Right atrium auricular region (tissue), 2 donors: ENCODE measurements around the gene THAP10. TPM values are rescaled to one million over a fixed set of nuclear protein-coding genes. Genes with fewer than 3 reads are reported as not detected.

Experiments used
- DNase-seq: peaks from one replicate; pipeline ENCODE4 v3.0.0-alpha.2; 2019; ENCODE audit warnings: low spot score
- H3K27ac ChIP-seq, 2 donors: fragments of 200-600 bp; sonication (generic); 1 replicate in 1 of 2; 2 replicates in 1 of 2; pipeline ENCODE4 v1.5.1; 2016 to 2019
- H3K27me3 ChIP-seq, 2 donors: fragments of 200-600 bp; sonication (generic); one replicate each; pipeline versions ENCODE4 v1.5.1 to v1.6.0; 2017 to 2019
- H3K36me3 ChIP-seq: fragments of 200-600 bp; sonication (generic); one replicate; pipeline ENCODE4 v1.5.1; 2016
- H3K4me1 ChIP-seq, 2 donors: fragments of 200-600 bp; sonication (generic); one replicate each; pipeline versions ENCODE4 v1.5.1 to v1.6.0; 2017 to 2019
- H3K4me3 ChIP-seq, 2 donors: fragments of 200-600 bp; sonication (generic); 1 replicate in 1 of 2; 2 replicates in 1 of 2; pipeline ENCODE4 v1.5.1; 2017 to 2019; ENCODE audit warnings: mild to moderate bottlenecking in 1 of 2, moderate library complexity in 1 of 2
- H3K9me3 ChIP-seq, 2 donors: fragments of 200-600 bp; sonication (generic); one replicate each; pipeline ENCODE4 v1.5.1; 2019
- CTCF ChIP-seq, 2 donors: fragments of 200-600 bp; sonication (generic); IDR thresholded peaks; one replicate each; pipeline ENCODE4 v1.5.1; 2019; ENCODE audit warnings: antibody characterized with exemption in 2 of 2
- total RNA-seq, 2 donors: library from RNA; depleted of rRNA; stranded (reverse); fragments of >200 nt; gene quantifications; one replicate each; pipeline ENCODE4 v1.1.0, GENCODE V29; 2016

The THAP10 gene
- total RNA-seq, 2 donors from 2014 or later: 3.1 to 6.3 TPM

- peaks cover 12% of the 10 kb centered on the region for H3K36me3 ChIP-seq
- H3K27me3 ChIP-seq: no peaks in the 10 kb centered on the region
- DNase-seq: no peak
- peaks cover 0 to 15% of the 10 kb centered on the region in 2 donors for H3K4me1 ChIP-seq
- H3K4me3 ChIP-seq: no peak overlapping the region
- TF ChIP-seq CTCF (IDR thresholded peaks at IDR 0.05): no peak
- no peaks in the 10 kb centered on the region for H3K9me3 ChIP-seq
- H3K27ac ChIP-seq: no peak overlapping the region
Observed at GRCh38 chr15:70837476-70837875, 54.8 kb downstream of the THAP10 start.

GRCh38 chr15:70835841-70836240, 56.4 kb downstream of the THAP10 start:
- H3K4me1 ChIP-seq: peaks cover 0 to 15% of the 10 kb centered on the region in 2 donors
- peak overlapping the region; percentile 59 to 67 for H3K27ac ChIP-seq
- no peak for DNase-seq
- no peak overlapping the region for H3K4me3 ChIP-seq
- TF ChIP-seq CTCF (IDR thresholded peaks at IDR 0.05): no peak
- peaks cover 28% of the 10 kb centered on the region for H3K36me3 ChIP-seq
- no peaks in the 10 kb centered on the region for H3K27me3 ChIP-seq
- no peaks in the 10 kb centered on the region for H3K9me3 ChIP-seq

GRCh38 chr15:70835415-70835814, 56.8 kb downstream of the THAP10 start:
- Histone ChIP-seq H3K27ac (peak overlapping the region; percentile 59 to 67), H3K9me3 (no peaks in the 10 kb centered on the region), H3K4me3 (no peak overlapping the region), H3K36me3 (peaks cover 28% of the 10 kb centered on the region), H3K27me3 (no peaks in the 10 kb centered on the region), H3K4me1 (peaks cover 0 to 15% of the 10 kb centered on the region in 2 donors)
- no peak for TF ChIP-seq CTCF (IDR thresholded peaks at IDR 0.05)
- peak; percentile 96 for DNase-seq

GRCh38 chr15:70834999-70835398, 57.2 kb downstream of the THAP10 start:
- Histone ChIP-seq H3K4me3 (no peak overlapping the region), H3K27me3 (no peaks in the 10 kb centered on the region), H3K27ac (peak overlapping the region; percentile 59 to 60), H3K36me3 (peaks cover 28% of the 10 kb centered on the region), H3K4me1 (peaks cover 0 to 15% of the 10 kb centered on the region in 2 donors), H3K9me3 (no peaks in the 10 kb centered on the region)
- no peak for TF ChIP-seq CTCF (IDR thresholded peaks at IDR 0.05)
- DNase-seq: no peak

- TF ChIP-seq CTCF (IDR thresholded peaks at IDR 0.05): no peak
- no peak for DNase-seq
- Histone ChIP-seq H3K27me3 (no peaks in the 10 kb centered on the region), H3K9me3 (no peaks in the 10 kb centered on the region), H3K4me1 (peaks cover 0 to 15% of the 10 kb centered on the region in 2 donors), H3K4me3 (no peak overlapping the region), H3K27ac (peak overlapping the region; percentile 59 to 60), H3K36me3 (peaks cover 28% of the 10 kb centered on the region)
Observed at GRCh38 chr15:70833861-70834765, 58.1 kb downstream of the THAP10 start.
